Keratinocyte (primary cell): ENCODE results near the gene C19orf12.

ENCODE experiments used
- CTCF ChIP-seq, 3 experiments: IDR thresholded peaks in 1 of 3; conservative IDR thresholded peaks in 1 of 3; optimal IDR thresholded peaks in 1 of 3; 2 replicates in 2 of 3; 3 replicates in 1 of 3; pipeline versions ENCODE3 to v1.5.1; 2011; ENCODE audit warnings: low read length in 3 of 3, mild to moderate bottlenecking in 3 of 3, moderate library complexity in 2 of 3, control low read depth in 1 of 3, inconsistent platforms in 1 of 3; ENCODE audit not compliant: insufficient read depth in 2 of 3; ENCODE audit errors: extremely low read depth in 1 of 3
- EZH2 ChIP-seq: IDR thresholded peaks from one replicate; pipeline ENCODE4 v1.6.1; 2012; ENCODE audit warnings: inconsistent platforms, mild to moderate bottlenecking, low read length, moderate library complexity

GRCh38 chr19:29743681-29744080, 28.6 kb upstream of the C19orf12 start:
- TF ChIP-seq CTCF (optimal IDR thresholded peaks at IDR 0.05 in 1 of 3, IDR thresholded peaks at IDR 0.05 in 1 of 3, conservative IDR thresholded peaks at IDR 0.05 in 1 of 3; ENCODE audit: extremely low read depth in 1 of 3, insufficient read depth in 2 of 3, low read length in 3 of 3) (no peak), EZH2 (no peak)
